ENCODE data around the gene FGGY. TPM values are rescaled to one million over a fixed set of nuclear protein-coding genes. Genes with fewer than 3 reads are reported as not detected.

The FGGY gene
- total and polyA plus RNA-seq, 2 donors (not counting 3 experiments of a cell fraction or from before 2014, with no cell fraction given) = 5.6 to 6.4 TPM

GRCh38 chr1:59310549-59311250 is 13.8 kb downstream of the FGGY start:
- no peaks in the 10 kb centered on the region for H3K36me3 ChIP-seq (ENCODE audit: control insufficient read depth in 2 of 2, extremely low read depth in 1 of 2, insufficient read depth in 2 of 2, low read length in 2 of 2)
- peaks cover 3% of the 10 kb centered on the region for H3K4me1 ChIP-seq (ENCODE audit: control insufficient read depth, extremely low read depth, insufficient read depth, low read length)
- no peak overlapping the region for H3K4me2 ChIP-seq (ENCODE audit: insufficient read depth, low read length)
- dilution Hi-C loops (cut with MboI; ENCODE audit: extremely low pct_ligation_motif_present, low sequenced_read_pairs) (no loop called here), intact Hi-C loops (cut with micrococcal nuclease) (no loop called here)
- H3K27me3 ChIP-seq (ENCODE audit: control insufficient read depth in 2 of 2, insufficient read depth in 2 of 2, low read length in 2 of 2) = no peaks in the 10 kb centered on the region
- H3K79me2 ChIP-seq (ENCODE audit: control insufficient read depth, insufficient read depth, low read length) = no peaks in the 10 kb centered on the region
- H3K9me1 ChIP-seq (replicated peaks; ENCODE audit: control insufficient read depth, extremely low read depth, insufficient read depth, low read length) = no peaks in the 10 kb centered on the region
- BruUV-seq (replicated peaks) = no TSS peak
- H4K20me1 ChIP-seq (replicated peaks; ENCODE audit: control insufficient read depth, extremely low read depth, insufficient read depth, low read length) = no peaks in the 10 kb centered on the region
- DNase-seq (ENCODE audit: low read depth, low spot score) (no peak), FAIRE-seq (no peak)
- H3K9ac ChIP-seq (replicated peaks; ENCODE audit: extremely low read depth, insufficient read depth, low read length) = no peak overlapping the region
- H2AFZ ChIP-seq (ENCODE audit: low read depth, low read length) = no peak overlapping the region
- TF ChIP-seq POLR2AphosphoS5 (IDR thresholded peaks at IDR 0.05; ENCODE audit: insufficient read depth, low read depth, low read length) (no peak), GATA2 (IDR thresholded peaks at IDR 0.05; ENCODE audit: insufficient read depth, insufficient read length, low read depth, low read length) (no peak), FOS (IDR thresholded peaks at IDR 0.05; ENCODE audit: borderline replicate concordance, insufficient read depth, low read length) (no peak), MAX (IDR thresholded peaks at IDR 0.05; ENCODE audit: insufficient read depth, insufficient read length) (no peak), MYC (IDR thresholded peaks at IDR 0.05; ENCODE audit: low read depth, low read length) (no peak), EZH2 (IDR thresholded peaks at IDR 0.05; ENCODE audit: borderline replicate concordance, low read depth, low read length, severe bottlenecking) (no peak), JUN (IDR thresholded peaks at IDR 0.05; ENCODE audit: borderline replicate concordance, insufficient read depth, insufficient read length, low read depth) (no peak), CTCF (IDR thresholded peaks at IDR 0.05; ENCODE audit: extremely low read depth in 1 of 2, insufficient read depth in 1 of 2, low read depth in 1 of 2, low read length in 2 of 2) (no peak), POLR2A (IDR thresholded peaks at IDR 0.05; ENCODE audit: low read depth, low read length) (no peak)
- POLR2A ChIA-PET = no interaction called here
- H3K4me3 ChIP-seq (replicated peaks in 1 of 3; ENCODE audit: insufficient read depth in 1 of 3, low read depth in 1 of 3, low read length in 3 of 3) = no peak overlapping the region
- CTCF ChIA-PET = no interaction called here
- no peak overlapping the region for H3K27ac ChIP-seq (ENCODE audit: insufficient read depth, low read depth, low read length)
- no peaks in the 10 kb centered on the region for H3K9me3 ChIP-seq (replicated peaks; ENCODE audit: control insufficient read depth, insufficient read depth, low read length)

Measured in endothelial cell of umbilical vein (primary cell).